NCI-H510A (cell line): ENCODE measurements around the gene NBPF6.
"Not testable (repeated sequence)": the region's sequence is repeated elsewhere in the genome, so short reads cannot be mapped to it uniquely, and the experiment has no call there.

ENCODE experiments used
- DNase-seq: peaks from one replicate; lab custom pipeline; 2025; lab: John Stamatoyannopoulos, UW

The NBPF6 gene

GRCh38 chr1:108450043-108450442, at the start of gene NBPF6:
NBPF6 (plus strand) TSS chr1:108450343; CDS start chr1:108450602, 259 bp downstream.
- DNase-seq, result not testable (repeated sequence)

DNA sequence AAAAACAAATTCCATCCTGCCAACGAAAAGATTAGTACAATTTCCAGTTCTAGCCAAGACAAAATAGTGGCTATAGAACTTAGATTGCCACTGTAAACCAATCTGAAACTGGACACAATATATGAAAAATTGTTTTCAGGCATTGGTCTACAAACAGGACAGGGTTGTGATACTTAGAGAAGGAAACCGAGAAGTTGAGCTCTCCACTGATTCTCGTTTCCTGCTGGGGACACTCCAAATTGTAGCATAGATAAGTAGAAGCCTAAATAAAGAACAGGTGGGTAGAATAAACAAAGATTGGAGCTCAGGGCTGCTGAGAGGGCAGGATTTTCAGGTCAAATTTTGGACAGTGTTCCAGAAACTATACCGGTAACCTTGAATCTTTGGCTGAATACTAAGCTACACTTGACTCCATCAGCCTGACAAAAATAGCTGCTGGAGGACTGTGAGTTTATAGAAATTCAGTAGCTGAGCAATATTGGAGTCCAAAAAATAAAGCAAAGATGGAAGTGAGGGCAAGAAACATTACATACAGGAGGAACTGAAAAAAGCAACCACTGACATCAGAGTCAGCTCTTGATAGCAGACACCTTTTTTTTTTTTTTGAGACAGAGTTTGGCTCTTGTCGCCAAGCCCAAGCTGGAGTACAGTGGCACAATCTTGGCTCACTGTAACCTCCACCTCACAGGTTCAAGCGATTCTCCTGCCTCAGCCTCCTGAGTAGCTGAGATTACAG, 38.9 kb upstream of the NBPF6 start:
- not testable (repeated sequence) for DNase-seq

DNA sequence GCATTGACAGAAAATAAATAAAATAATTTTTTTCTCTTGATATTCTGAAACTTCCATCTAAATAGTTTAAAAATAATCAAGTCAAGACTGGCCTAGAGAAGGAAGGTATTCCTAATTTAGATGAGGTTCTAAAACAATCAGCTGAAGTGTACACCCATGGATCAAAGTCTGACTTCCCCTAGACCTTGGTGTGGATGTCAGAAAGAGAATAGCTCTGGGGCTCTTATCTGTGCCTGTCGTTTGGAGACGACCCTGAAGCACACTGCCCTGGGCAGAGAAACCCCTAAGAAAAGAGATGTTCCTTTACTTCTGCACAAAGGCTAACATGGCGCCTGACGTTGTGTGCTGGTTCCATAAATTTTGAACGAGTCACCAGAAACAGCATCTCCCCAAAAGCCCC, 30.0 kb upstream of the NBPF6 start:
- not testable (repeated sequence) for DNase-seq

DNA sequence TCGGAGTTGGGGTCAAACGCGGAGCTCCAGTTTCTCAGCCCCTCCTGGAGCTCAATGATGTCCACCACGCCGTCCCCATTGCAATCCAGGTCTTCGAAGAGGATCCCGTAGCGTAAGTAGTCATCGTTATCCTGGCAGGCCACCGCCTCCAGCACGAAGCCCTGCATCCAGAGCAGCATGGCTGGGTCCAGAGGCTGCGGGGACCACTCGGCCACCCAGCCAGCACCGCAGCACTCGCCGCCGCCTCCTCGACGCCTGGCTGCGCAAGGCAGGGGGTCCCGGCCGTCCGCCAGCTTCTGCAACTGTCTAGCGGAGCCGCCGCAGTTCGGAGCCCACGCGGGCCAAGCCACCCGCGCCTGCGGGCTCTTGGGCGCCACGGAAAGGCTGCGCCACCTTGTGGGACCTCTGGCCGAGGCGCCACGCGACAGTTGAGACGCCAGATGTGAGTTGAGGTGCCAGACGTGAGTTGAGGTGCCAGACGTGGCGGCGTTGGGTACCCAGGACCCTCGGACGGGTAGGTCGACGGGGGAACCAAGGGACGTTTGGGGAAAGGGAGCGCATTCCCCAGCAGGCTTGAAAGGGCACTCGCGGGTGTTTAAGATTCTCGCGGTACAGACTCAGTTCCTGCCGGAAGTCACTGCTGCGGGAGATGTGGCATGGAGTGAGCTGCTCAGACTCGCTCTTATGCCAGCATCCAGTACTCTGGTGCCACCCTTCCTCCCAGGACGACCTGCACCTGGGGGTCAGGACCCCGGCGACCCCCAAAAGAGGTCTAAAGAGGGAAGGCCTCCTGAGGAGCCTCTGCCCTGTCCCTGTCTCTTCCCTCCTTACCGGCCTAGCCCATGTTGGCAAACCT, 28.9 kb upstream of the NBPF6 start:
- not testable (repeated sequence) for DNase-seq

DNA sequence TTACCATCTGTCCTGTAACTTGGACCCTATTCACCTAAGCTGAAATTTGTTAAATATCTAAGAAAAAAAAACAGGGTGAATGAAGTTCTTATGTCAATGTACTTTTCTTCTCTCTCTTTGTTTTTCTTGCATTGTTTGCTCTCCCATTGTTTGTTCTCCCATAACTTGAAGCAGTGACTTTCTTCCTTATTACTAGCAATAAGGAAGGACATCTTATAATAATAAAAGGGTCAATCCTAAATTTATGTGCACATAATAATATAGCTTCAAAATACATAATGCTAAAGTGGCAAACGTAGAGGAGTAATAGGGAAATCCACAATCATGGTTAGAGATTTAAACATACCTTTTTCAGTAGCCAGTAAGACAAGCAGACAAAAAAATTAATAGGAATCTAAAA, 23.3 kb upstream of the NBPF6 start:
- DNase-seq, result not testable (repeated sequence)

DNA sequence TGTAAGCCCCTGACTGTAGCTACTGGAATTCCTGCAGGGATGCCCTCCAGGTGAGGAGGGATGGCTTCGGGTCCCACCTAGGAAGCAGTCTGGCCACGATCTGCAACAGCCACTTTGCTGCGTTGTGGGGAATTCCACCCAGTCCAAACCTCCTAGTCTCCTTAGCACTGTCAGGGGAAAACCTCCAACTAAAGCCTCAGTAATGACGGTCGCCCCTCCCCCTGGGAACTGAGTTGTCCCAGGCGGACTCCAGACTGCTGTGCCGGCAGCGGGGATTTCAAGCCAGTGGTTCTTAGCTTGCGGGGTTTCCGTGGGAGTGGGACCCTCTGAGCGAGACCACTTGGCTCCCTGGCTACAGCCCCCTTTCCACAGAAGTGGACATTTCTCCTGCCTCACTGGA, 18.1 kb upstream of the NBPF6 start:
- DNase-seq, result not testable (repeated sequence)

- not testable (repeated sequence) for DNase-seq
These were observed 16.7 kb upstream of the NBPF6 start for GRCh38 chr1:108433404-108433803.

- DNase-seq, result not testable (repeated sequence)
These were observed 11.6 kb upstream of the NBPF6 start for GRCh38 chr1:108438536-108438935.

GRCh38 chr1:108454521-108454920, 4.4 kb downstream of the NBPF6 start:
- not testable (repeated sequence) for DNase-seq

DNA sequence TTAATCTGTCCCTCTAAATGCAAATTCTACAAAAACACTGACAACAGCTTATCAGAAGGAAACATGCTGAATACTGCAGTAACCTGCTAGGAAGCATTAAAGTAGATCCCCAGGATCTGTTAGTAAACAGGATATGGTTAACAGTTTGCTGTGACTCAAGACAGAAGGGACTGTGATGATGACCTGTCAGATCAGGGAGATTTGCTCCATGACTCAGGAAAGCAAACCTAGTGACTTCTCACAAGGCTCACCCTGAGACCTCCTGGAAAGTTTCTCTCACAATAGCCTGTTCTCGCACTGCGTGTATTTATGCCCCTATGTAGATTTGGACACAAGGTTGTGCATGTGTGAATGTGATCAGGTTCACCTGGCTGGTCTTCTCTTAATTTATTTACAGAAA, 8.5 kb downstream of the NBPF6 start:
- DNase-seq, result not testable (repeated sequence)

GRCh38 chr1:108461758-108462157, 11.6 kb downstream of the NBPF6 start:
- DNase-seq, result not testable (repeated sequence)

DNA sequence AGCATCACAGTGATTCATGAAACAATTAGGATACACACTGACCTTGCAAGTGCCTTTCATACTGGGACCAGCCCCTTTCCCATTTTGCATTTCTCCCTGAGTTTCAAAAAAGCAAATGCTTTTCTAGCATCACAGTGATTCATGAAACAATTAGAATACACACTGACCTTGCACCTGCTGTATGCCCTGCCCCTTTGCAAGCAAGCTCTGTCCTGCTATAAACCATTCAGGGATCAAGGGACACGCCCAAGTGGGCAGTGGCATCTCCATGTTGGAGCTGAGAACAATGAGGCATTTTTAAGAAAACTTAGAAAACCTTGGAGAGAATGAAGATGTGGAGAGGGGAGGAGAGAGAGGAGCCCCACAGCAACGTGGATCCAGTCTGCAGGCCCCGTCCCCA, 13.8 kb downstream of the NBPF6 start:
- not testable (repeated sequence) for DNase-seq

GRCh38 chr1:108466166-108466565, 16.0 kb downstream of the NBPF6 start:
- not testable (repeated sequence) for DNase-seq

DNA sequence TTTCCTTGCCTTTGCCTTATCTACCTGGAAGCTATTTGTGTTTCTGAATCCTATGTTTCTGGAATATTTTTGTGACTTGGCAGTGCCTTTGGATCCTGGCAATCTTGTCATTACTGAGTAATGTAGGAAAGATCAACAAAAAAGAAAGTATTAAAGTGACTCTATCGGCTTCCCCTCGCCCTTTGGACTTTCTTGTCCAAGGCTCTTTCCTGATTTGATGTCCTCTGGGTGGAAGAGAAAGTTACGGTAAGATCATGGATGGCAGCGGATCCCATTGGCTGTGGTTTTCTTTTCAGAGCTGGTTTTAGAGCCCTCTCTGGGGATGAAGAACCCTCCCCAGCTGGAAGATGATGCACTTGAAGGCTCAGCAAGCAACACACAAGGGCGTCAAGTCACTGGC, 17.0 kb downstream of the NBPF6 start:
- not testable (repeated sequence) for DNase-seq

DNA sequence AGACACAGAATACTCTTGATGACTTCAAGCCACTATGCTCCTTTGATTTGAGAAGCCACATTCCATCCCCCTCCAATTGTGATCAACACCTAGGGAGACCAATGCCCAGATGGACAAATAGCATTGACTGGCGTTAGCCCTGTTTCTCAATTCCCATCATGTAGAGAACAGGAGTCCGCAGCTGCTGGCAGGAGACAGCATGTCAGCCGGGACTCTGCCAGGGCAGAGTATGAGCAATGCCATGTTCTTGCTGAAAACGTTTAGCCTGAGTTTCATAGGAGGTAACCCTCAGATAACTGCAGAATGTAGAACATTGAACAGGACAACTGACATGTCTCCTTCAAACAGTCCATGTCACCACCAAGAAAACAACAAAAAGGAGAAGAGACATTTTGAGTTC, 20.6 kb downstream of the NBPF6 start:
- not testable (repeated sequence) for DNase-seq

GRCh38 chr1:108474516-108474915, 24.4 kb downstream of the NBPF6 start:
- DNase-seq, result not testable (repeated sequence)

DNA sequence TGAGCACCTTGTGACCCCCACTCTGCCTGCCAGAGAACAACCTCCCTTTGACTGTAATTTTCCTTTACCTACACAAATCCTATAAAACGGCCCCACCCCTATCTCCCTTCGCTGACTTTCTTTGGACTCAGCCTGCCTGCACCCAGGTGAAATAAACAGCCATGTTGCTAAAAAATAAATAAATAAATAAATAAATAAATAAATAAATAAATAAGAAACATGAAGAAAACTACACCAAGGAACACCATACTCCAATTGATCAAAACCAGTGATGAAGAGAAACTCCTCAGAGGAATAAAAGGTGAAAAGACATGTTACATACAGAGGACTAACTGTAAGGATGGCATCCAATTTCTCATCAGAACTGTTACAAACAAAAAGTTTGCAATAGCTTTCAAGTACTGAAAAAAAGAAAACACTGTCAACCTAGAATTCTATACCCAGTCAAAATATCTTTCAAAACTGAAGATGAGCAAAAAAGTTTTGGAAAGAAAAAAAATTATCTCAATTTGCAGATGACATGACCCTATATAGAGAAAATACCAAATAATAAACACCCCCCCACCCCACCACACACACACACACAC, 28.4 kb downstream of the NBPF6 start:
- DNase-seq, result no peak

- DNase-seq, result no peak
These were observed 32.6 kb downstream of the NBPF6 start for GRCh38 chr1:108482708-108483107.

DNA sequence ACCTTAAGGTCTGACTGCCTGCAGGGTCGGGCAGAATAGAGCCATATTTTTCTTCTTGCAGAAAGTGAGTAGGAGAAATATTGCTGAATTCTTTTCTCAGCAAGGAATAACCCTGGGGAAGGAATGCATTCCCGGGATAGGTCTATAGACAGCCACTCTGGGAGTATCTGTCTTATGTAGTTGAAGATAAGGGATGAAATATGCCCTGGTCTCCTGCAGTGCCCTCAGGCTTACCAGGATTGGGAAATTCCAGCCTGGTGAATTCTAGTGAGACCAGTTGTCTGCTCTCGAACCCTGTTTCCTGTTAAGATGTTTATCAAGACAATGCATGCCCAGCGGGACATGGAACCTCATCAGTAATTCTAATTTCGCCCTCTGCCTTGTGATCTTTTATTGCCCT, 35.8 kb downstream of the NBPF6 start:
- DNase-seq, result not testable (repeated sequence)

GRCh38 chr1:108486707-108487106, 36.6 kb downstream of the NBPF6 start:
- not testable (repeated sequence) for DNase-seq

- DNase-seq, result not testable (repeated sequence)
These were observed 44.9 kb downstream of the NBPF6 start for GRCh38 chr1:108495008-108495407.

GRCh38 chr1:108496856-108497255, 46.7 kb downstream of the NBPF6 start:
- DNase-seq, result not testable (repeated sequence)

DNA sequence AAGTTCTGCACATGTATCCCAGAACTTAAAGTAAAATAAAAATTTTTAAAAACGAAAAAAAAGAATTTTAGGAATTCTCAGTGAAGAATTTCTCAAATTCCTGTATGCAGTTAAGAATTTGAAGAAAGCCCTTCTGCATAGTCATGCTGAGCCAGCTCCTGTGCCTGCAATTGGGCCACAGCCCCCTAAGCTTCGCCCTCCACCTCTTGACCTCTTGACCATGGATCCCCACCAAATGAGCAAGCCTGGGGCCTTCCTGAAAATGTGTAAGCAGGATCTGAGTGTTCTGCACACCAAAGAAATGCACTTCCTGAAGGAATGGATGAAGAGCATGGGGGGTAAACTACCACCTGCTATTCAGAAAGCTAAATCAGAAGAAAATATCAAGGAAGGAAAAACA, 52.0 kb downstream of the NBPF6 start:
- no peak for DNase-seq
